Psoas muscle (tissue), 8 donors: ENCODE results near the gene COL4A6. TPM values are rescaled to one million over a fixed set of nuclear protein-coding genes. Genes with fewer than 3 reads are reported as not detected.

Experiments used
- ATAC-seq, 4 donors: fragments of 200-7000 bp; cut with Tn5 transposase; one replicate each; pipeline ENCODE4 v1.9.1; 2020; ENCODE audit warnings: moderate library complexity in 3 of 4, mild to moderate bottlenecking in 2 of 4
- DNase-seq, 2 donors: peaks; one replicate each; pipeline ENCODE4 v3.0.0-alpha.2; 2020
- H3K27ac ChIP-seq: fragments of 200-600 bp; one replicate; pipeline ENCODE4 v1.8.0; 2022
- H3K27me3 ChIP-seq, 3 donors: fragments of 200-600 bp in 1 of 3; one replicate each; pipeline versions ENCODE4 v1.6.1 to v1.8.0; 2013 to 2022; ENCODE audit warnings: low read length in 2 of 3, mild to moderate bottlenecking in 2 of 3, moderate library complexity in 1 of 3; ENCODE audit not compliant: insufficient read depth in 3 of 3
- H3K36me3 ChIP-seq, 2 donors: fragments of 200-600 bp in 1 of 2; one replicate each; pipeline versions ENCODE4 v1.6.1 to v1.8.0; 2013 to 2022; ENCODE audit warnings: low read depth in 1 of 2, mild to moderate bottlenecking in 1 of 2, moderate library complexity in 1 of 2; ENCODE audit not compliant: insufficient read depth in 1 of 2
- H3K4me1 ChIP-seq: fragments of 200-600 bp; one replicate; pipeline ENCODE4 v1.8.0; 2022
- H3K4me3 ChIP-seq: fragments of 200-600 bp; one replicate; pipeline ENCODE4 v1.8.0; 2022; ENCODE audit warnings: mild to moderate bottlenecking
- H3K9me3 ChIP-seq: fragments of 200-600 bp; one replicate; pipeline ENCODE4 v1.8.0; 2022
- CTCF ChIP-seq: fragments of 200-600 bp; IDR thresholded peaks from one replicate; pipeline ENCODE4 v1.8.0; 2022; ENCODE audit warnings: antibody characterized with exemption
- WGBS, 3 donors: extraction: QIAGEN DNeasy Blood & Tissue Kit; methylation state at CpG; one replicate each; pipeline versions ENCODE4 v1.1.6 to v1.1.7; 2013; 5-methylcytosine and 5-hydroxymethylcytosine counted together
- intact Hi-C, 2 donors: fragments of 100-400 bp; cut with DNase I; formaldehyde crosslinking; loops; one replicate each; pipeline versions ENCODE4 v1.11.0 to v1.14.2; 2022
- polyA plus RNA-seq, 3 donors: library from polyadenylated mRNA; stranded (reverse); fragments of 200-250 nt; gene quantifications; one replicate each; pipeline ENCODE4 v1.2.3, GENCODE V29; 2013
- total RNA-seq, 4 donors: library from RNA; stranded (reverse); fragmentation: NEBNext Ultra II Directional in 2 of 4; extraction: Animal tissue kit (Norgen Biotek cat#: 25700) in 2 of 4; gene quantifications; one replicate each; pipeline versions ENCODE4 v1.2.1 to v1.2.4, GENCODE V29; 2021 to 2023
- donor health status: healthy with polysubstance abuse.
- donor health status: DM: no; HTN: no; CAD: no; lungs with moderate emphysema.
- donor health status: Bipolar disorder and iron deficiency.
- donor health status: healthy.
- donor health status: DM: yes; HTN: yes; CAD: no.
- donor health status: DM: no; HTN: no; CAD: no.
- donor health status: DM: no; HTN: no; CAD: no.
- donor health status: DM: yes; HTN: yes; CAD: no.

Gene COL4A6
- total and polyA plus RNA-seq, 7 donors, result 0.17 to 3.6 (median 0.68) TPM

GRCh38 chrX:108199041-108199440 is 239.2 kb downstream of the COL4A6 start:
- ATAC-seq (no peak), DNase-seq (no peak)
- Histone ChIP-seq H3K27ac (no peak overlapping the region), H3K4me3 (no peak overlapping the region), H3K4me1 (no peaks in the 10 kb centered on the region), H3K36me3 (no peaks in the 10 kb centered on the region), H3K27me3 (peaks cover 0 to 18% (median 0%) of the 10 kb centered on the region in 3 donors), H3K9me3 (no peaks in the 10 kb centered on the region)
- intact Hi-C loops, result no loop called here
- WGBS, 3 donors, result 33 to 49% (median 43%) methylated on average over 2 of the region's 2 CpGs
- no peak for TF ChIP-seq CTCF

GRCh38 chrX:108198420-108198819 is 239.8 kb downstream of the COL4A6 start:
- intact Hi-C loops, result no loop called here
- Histone ChIP-seq H3K27me3 (peaks cover 0 to 17% (median 0%) of the 10 kb centered on the region in 3 donors), H3K27ac (no peak overlapping the region), H3K36me3 (no peaks in the 10 kb centered on the region), H3K9me3 (no peaks in the 10 kb centered on the region), H3K4me1 (no peaks in the 10 kb centered on the region), H3K4me3 (no peak overlapping the region)
- DNase-seq, result no peak
- TF ChIP-seq CTCF, result no peak
- 38 to 88% (median 71%) methylated on average over 1 of the region's 1 CpG for WGBS, 3 donors
- ATAC-seq, result no peak

- 39 to 58% (median 54%) methylated on average over 4 of the region's 4 CpGs for WGBS, 3 donors
- Histone ChIP-seq H3K9me3 (no peaks in the 10 kb centered on the region), H3K4me1 (no peaks in the 10 kb centered on the region), H3K36me3 (no peaks in the 10 kb centered on the region), H3K4me3 (no peak overlapping the region), H3K27me3 (peaks cover 0 to 12% (median 0%) of the 10 kb centered on the region in 3 donors), H3K27ac (no peak overlapping the region)
- TF ChIP-seq CTCF, result no peak
- intact Hi-C loops, result no loop called here
- DNase-seq (no peak), ATAC-seq (no peak)
These were observed 251.4 kb downstream of the COL4A6 start for GRCh38 chrX:108186811-108187210.

- Histone ChIP-seq H3K27me3 (peaks cover 0 to 13% (median 0%) of the 10 kb centered on the region in 3 donors), H3K9me3 (no peaks in the 10 kb centered on the region), H3K27ac (no peak overlapping the region), H3K4me3 (no peak overlapping the region), H3K4me1 (no peaks in the 10 kb centered on the region), H3K36me3 (no peaks in the 10 kb centered on the region)
- DNase-seq (no peak), ATAC-seq (no peak)
- 67 to 88% (median 75%) methylated on average over 7 of the region's 7 CpGs for WGBS, 3 donors
- no peak for TF ChIP-seq CTCF
- intact Hi-C loops, result no loop called here
These were observed 260.1 kb downstream of the COL4A6 start for GRCh38 chrX:108178143-108178498.
